ENCODE data around the gene GABRG3.

- no peak for TF ChIP-seq EZH2 (IDR thresholded peaks at IDR 0.05; ENCODE audit: borderline replicate concordance, control insufficient read depth, low read depth, low read length)
- TF ChIP-seq JUND (IDR thresholded peaks at IDR 0.05; ENCODE audit: low read depth, low read length), result no peak
- no peak for TF ChIP-seq MYC (IDR thresholded peaks at IDR 0.05; ENCODE audit: insufficient read depth, insufficient read length, insufficient replicate concordance, low read length, severe bottlenecking)
- TF ChIP-seq CTCF (IDR thresholded peaks at IDR 0.05 in 2 of 3, conservative IDR thresholded peaks at IDR 0.05 in 1 of 3; ENCODE audit: control insufficient read depth in 2 of 3, extremely low read depth in 1 of 3, insufficient read depth in 1 of 3, low read depth in 3 of 3, low read length in 3 of 3), result no peak
- no peak for TF ChIP-seq CHD2 (IDR thresholded peaks at IDR 0.05; ENCODE audit: borderline replicate concordance, low read depth, low read length)
- no peak for TF ChIP-seq RFX5 (IDR thresholded peaks at IDR 0.05; ENCODE audit: low read depth, low read length)
- TF ChIP-seq POLR2A (IDR thresholded peaks at IDR 0.05; ENCODE audit: low read depth, low read length), result no peak
- TF ChIP-seq BHLHE40 (IDR thresholded peaks at IDR 0.05; ENCODE audit: borderline replicate concordance in 1 of 2, low read depth in 2 of 2, low read length in 1 of 2), result no peak
- no peak for TF ChIP-seq ZBTB11 (CRISPR knock-in tag; IDR thresholded peaks at IDR 0.05)
Observed at GRCh38 chr15:27183201-27183600, 212.2 kb downstream of the GABRG3 start.
